Left renal pelvis (tissue), 4 donors: Measurements from ENCODE around the gene KRTAP1-5. TPM values are rescaled to one million over a fixed set of nuclear protein-coding genes. Genes with fewer than 3 reads are reported as not detected.
"Not testable (repeated sequence)": the region's sequence is repeated elsewhere in the genome, so short reads cannot be mapped to it uniquely, and the experiment has no call there.

ENCODE experiments used
- DNase-seq, 4 donors: peaks; one replicate each; pipeline ENCODE4 v3.0.0-alpha.2; 2013; ENCODE audit warnings: low read depth in 4 of 4, low spot score in 3 of 4
- polyA plus RNA-seq, 4 donors: library from polyadenylated mRNA; unstranded; fragments of 120-200 nt; gene quantifications; one replicate each; pipeline ENCODE4 v1.2.1, GENCODE V29; 2013; ENCODE audit not compliant: insufficient read length in 4 of 4

KRTAP1-5 gene, protein sequence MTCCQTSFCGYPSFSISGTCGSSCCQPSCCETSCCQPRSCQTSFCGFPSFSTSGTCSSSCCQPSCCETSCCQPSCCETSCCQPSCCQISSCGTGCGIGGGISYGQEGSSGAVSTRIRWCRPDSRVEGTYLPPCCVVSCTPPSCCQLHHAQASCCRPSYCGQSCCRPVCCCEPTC
- not detected for polyA plus RNA-seq

DNA sequence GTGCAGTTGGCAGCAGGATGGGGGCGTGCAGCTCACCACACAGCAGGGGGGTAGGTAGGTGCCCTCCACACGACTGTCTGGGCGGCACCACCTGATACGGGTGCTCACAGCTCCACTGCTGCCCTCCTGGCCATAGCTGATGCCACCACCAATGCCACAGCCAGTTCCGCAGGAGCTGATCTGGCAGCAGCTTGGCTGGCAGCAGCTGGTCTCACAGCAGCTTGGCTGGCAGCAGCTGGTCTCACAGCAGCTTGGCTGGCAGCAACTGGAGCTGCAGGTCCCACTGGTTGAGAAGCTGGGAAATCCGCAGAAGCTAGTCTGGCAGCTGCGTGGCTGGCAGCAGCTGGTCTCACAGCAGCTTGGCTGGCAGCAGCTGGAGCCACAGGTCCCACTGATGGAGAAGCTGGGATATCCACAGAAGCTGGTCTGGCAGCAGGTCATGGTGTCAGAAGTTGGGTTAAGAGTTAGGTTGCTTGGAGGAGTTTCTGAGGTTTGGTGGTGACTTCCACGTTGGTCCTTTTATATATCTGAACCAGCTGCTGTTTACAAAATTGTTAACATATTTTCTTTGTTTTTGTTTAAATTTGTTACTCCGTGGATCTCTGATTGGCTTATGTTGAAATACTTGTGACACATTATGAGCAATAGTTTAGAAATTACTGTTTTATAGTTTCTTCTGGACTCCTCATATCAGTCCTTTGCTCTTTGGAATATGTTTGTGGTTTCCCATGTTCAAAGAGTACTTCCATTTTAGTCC is at the start of gene KRTAP1-5:
Gene KRTAP1-5 (minus strand): TSS at position 494 of the 757 bp plus-strand sequence. CDS start 53 bp downstream, at position 441.
- no peak for DNase-seq

DNA sequence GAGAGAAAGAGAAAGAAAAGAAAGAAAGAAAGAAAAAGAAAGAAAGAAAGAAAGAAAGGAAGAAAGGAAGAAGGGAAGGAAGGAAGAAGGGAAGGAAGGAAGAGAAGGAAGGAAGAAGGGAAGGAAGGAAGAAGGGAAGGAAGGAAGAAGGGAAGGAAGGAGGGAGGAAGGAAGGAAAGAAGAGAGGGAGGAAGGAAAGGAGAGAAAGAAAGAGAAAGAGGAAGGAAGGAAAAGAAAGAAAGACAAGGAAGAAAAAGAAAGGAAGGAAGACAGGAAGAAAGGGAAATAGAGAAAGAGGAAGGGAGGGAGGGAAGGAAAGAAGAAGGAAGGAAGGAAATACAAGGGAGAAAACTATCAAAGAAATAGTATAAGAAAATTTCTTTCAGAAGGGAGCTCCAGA is 49.8 kb upstream of the KRTAP1-5 start:
- DNase-seq = no peak

DNA sequence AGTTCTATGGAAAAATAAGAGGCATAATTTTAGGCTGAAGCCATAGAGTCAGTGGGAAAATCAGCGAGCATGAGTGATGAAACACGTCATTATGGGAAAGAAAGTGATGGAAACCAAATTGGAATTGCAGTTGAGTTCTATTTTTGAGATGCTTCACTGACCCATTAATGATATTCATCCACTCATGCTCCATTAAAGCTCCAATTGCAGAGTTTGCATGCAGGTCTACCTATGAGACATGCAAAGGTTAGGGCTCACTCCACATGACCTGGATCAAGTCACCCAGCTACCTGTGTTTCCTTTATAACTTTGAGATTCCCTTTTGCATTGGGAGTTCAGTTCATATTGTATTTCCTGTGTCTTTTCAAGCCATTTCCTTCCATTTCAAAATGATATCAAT is 46.7 kb upstream of the KRTAP1-5 start:
- DNase-seq = no peak

DNA sequence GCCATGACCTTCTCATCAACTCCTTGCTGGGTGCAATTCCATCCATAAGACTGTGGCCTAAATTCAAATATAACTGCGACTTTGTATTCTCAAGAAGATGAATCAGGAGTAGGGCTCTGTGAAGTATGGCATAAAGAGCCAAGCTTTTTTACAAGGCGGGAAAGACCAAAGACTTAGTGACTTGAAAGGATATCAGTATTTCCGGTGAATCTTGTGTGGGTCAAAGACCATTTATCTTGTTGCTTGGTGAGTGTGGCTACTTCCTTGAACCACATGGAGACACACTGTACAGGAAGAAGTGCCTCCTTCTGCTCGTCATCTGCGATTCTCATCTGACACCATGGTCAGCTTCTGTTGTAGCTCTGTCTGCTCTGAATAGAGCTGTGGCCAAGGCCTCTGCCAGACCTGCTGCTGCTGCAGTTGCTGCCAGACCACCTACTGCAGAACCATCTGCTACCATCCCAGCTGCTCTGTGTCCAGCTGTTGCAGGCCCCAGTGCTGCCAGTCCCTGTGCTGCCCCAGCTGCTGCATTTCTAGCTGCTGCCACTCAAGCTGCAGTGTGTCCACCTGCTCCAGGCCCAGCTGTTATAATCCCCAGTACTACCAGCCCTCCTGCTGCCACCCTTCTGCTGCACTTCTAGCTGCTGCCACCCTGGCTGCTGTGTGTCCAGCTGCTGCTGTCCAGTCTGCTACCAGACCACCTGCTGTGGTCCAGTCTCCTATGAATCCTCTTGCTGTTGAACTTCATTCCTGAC is 44.8 kb upstream of the KRTAP1-5 start:
- DNase-seq = no peak

DNA sequence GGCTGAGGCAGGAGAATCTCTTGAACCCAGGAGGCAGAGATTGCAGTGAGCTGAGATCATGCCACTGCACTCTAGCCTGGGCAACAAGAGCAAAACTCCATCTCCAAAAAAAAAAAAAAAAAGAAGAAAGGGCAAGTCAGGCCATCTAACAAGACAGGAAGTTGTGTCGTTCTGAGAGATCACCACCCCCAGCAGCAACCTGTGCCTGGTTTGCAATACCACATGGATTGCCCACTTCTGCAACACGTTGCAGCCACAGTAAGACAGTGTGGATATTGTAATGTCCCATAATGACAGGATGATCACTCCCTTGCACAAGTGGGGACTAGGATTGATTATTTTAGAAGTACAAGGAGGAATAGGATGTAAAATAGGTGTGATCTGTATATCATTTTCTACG is 42.0 kb upstream of the KRTAP1-5 start:
- no peak for DNase-seq

DNA sequence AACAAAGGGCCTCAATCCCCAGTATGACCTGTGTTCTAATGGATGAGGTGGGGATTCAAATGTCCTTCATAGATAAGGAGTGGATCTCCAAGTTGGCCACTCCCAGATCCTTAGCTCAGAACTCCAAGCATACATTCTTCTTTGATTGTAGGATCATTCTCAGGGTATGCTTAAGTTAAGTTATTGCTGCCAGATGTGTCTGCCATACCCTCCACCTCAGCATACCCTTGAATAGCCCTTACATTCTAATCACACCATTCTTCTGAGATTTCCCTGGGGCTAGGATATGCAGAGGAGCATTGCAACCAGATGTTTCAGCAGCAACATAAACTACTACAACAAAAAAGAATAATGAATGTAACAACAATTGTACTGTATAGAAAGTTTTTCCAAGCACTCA is 40.3 kb upstream of the KRTAP1-5 start:
- no peak for DNase-seq

DNA sequence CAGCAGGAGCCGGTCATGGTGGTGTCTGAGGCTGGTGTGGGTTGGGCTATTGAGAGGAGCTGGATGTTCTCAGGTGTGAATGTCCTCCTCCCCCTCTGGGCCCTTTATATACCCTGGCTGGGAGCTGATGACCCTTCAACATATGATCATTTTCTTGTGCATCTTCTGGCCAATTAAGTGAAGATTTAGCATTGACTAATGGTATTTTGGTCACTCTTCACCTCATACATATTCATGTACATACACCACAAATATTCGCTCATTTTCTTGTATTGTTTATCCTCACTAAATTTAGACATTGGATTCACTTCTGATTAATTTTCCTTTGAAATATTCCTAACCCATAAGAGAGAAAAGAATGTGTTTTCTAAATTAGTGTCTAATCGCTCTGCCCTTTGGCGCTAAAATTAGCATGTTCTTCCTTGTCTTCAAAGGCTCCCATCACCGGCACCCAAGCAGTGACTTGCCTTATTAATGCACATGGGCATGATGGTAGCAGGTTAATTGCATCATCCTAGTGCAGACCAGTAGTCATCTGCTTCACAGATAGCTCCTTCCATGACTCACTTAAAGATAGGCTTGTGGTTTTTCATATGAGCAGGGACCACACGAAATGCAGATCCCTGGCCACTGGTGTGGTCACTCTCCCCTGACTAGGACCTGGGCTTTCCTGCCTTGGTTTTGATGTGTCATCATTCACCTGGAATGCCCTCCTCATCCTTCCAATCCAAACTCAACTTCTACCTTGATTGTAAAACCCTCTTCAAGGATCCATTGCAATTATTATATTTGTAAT is 39.0 kb upstream of the KRTAP1-5 start, which contains the start of gene KRTAP2-4:
Gene KRTAP2-4 (minus strand): TSS at position 51 of the 796 bp plus-strand sequence. CDS start 34 bp downstream, at position 17.
- DNase-seq = no peak

DNA sequence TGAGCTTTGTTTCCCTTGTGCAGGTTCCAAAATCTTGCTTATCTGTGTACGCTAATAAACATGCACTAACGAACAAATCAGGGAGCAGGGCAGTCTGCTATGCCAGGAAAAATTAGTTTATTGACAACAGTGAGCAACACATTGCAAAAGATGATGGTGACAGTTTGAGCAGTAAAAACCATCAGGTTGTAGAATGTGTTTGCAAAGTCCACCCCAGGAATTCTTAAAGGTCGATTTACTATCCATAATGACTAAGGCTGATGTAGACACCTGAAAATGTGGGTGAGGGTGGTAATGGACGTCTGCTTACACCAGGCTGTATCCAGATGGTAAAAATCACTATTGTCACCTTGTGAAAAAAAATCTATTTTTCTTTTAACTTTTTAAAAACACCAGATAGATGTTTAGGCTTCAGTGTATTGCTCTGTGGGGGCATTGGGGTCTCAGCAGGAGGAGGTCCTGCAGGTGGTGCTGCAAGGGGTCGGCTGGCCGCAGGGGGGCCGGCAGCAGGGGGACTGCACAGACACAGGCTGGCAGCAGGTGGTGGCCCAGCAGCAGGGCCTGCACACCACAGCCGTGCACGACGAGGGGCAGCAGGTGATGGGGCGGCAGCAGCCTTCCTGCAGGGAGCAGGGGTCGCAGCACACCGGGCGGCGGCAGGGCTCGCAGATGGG is 38.1 kb upstream of the KRTAP1-5 start:
- not testable (repeated sequence) for DNase-seq

DNA sequence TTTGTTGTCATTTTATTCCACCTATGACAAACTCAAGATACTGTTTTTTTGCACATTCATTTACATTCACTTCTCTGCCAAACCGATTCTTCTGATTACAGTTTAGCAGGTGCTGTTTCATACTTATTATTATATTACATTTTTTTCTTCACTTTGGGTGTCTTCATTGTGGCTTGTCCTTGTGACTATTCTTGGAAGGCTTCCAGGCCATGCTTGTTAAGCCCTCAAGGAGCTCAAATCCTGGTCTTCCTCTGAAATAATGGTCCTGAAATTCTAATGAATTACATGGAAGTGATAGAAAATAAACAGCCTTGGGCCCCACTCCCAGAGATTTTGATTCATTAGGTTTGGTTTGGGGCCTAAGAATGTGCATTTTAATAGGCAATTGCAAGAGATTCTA is 37.3 kb upstream of the KRTAP1-5 start:
- DNase-seq = no peak

DNA sequence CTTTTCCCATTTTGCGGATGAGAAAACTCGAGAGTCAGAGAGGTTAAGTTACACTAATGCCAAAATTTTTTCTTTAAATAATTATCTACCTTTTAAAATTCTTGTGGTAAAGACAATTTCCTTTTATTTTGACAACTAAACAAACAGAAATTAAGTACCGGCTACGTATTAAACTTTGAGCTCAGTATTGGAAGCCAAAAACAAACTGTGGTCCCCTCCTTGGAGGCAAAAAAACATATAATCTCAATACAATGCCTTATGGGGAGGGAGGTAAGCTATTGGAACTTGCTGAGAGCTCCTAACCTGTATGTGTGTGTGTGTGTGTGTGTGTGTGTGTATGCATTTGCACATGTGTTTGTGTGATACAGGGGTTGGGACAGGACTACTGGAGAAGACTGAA is 36.4 kb upstream of the KRTAP1-5 start:
- no peak for DNase-seq

DNA sequence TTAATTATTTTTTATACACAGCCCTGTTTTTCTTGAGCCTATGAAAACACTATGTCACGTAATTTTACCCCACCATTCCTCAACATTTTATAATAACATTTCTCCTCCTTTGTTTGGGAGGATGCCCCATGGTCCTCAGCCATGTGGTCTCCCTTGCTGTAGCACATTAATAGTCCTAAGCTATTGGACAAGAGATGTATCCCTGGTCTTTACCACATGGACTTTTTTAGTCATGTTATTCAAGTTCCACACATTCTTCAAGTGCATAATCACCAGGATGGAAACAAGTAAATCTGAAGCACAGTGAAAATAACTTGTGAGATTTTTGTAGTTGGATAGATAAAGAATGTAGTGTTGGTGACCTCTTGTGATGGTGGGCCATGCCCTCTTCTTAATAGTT is 35.0 kb upstream of the KRTAP1-5 start:
- DNase-seq = no peak

DNA sequence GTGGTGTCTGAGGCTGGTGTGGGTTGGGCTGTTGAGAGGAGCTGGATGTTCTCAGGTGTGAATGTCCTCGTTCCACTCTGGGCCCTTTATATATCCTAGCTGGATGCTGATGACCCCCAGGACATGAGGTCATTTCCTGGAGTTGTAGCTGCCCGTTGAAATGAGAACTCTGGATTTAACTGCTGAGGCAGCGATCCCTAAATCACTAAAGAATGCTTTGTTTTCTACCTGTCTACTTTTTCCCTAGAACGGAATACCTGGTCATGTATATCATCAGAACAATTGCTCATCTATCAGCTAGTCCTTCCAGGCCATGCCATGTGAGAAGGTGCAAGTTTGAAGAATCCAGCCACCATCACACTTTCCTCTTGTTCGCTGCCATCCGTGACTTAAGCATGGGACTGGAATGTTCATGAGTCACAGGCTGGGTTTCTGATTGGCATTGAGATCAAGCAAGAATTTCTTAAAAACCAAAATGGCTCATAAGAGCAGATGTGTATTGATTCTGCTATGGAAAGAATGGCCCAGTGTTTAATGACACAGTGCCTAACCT is 33.1 kb upstream of the KRTAP1-5 start, which contains the start of gene KRTAP2-3:
Gene KRTAP2-3 (minus strand): TSS at position 63 of the 553 bp plus-strand sequence. CDS start 64 bp downstream, outside the sequence.
- no peak for DNase-seq

DNA sequence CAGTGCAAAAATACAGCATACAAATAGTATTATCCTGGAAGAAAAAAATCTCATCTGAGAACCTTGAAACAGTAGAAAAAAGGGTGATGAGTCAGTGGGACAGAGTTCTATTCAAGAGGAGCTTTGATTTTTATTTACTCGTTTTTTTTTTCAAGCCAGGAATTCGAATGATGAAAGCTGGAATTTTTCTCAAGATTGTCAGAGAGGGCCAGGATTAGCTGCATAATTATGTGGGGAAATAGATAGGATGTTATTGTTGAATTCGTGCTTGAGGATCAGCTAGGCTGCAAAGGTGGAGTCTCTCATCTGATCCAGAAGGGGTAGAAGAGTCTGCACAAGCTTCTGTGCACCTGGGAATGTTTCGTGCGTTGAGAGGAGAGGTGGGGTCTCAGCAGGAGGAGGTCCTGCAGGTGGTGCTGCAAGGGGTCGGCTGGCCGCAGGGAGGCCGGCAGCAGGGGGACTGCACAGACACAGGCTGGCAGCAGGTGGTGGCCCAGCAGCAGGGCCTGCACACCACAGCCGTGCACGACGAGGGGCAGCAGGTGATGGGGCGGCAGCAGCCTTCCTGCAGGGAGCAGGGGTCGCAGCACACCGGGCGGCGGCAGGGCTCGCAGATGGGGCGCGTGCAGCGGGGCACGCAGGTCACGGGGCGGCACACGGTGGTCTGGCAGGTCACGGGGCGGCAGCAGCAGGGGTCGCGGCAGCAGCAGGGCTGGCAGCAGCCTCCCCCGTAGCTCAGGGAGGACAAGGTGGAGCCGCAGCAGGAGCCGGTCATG is 32.5 kb upstream of the KRTAP1-5 start:
- DNase-seq = not testable (repeated sequence)

DNA sequence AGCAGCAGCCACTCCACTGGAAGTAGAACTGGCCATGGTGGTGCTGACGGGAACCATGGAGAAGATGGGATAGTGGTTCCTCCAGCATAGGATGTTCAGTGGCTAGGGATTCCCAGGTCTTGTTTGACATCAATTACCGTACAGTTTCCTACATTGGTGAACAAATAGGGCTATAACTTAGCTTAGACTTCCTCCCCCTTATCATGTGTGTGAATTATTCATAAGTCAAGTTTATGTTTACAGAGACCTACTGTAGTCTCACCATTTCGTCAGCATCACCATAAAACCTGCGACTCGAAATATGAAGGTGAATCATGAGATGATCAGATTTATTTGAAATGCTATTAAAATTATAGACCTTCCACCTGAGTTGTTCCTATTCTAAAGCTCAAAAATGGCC is 31.7 kb upstream of the KRTAP1-5 start:
- no peak for DNase-seq

DNA sequence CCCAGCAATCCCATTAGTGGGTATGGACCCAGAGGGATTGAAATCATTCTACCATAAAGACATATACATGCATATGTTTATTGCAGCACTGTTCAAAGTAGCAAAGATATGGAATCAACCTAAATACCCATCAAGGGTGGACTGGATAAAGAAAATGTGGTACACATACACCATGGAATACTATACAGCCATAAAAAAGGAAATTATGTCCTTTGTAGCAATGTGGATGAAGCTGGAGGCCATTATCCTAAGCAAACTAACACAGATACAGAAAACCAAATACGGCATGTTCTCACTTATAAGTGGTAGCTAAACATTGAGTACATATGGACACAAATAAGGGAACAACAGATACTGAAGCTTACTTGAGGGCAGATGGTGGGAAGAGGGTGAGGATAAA is 30.5 kb upstream of the KRTAP1-5 start:
- no peak for DNase-seq

DNA sequence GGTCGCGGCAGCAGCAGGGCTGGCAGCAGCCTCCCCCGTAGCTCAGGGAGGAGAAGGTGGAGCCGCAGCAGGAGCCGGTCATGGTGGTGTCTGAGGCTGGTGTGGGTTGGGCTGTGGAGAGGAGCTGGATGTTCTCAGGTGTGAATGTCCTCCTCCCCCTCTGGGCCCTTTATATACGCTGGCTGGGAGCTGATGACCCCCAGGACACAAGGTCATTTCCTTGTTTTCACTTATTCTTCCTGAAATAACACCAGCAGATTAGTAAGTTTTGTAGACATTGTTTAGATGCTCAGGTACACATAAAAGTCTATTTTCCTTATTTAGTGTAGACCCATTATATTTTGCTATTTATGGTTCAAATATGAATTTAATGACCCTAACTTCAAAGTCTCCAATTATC is 28.1 kb upstream of the KRTAP1-5 start, which contains the start of gene KRTAP2-2:
Gene KRTAP2-2 (minus strand): TSS at position 101 of the 400 bp plus-strand sequence. CDS start 19 bp downstream, at position 82.
- not testable (repeated sequence) for DNase-seq

DNA sequence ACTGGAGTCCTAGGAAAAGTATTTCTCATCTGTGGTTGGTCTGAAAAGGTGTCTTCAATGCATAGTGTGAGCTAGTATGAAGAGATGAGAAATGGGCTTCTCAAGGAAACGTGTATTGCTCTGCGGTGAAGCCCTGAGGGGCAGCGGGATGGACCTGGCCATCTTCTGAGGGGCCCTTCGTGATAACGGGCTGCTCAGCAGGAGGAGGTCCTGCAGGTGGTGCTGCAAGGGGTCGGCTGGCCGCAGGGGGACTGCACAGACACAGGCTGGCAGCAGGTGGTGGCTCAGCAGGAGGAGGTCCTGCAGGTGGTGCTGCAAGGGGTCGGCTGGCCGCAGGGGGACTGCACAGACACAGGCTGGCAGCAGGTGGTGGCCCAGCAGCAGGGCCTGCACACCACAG is 27.5 kb upstream of the KRTAP1-5 start:
- not testable (repeated sequence) for DNase-seq

DNA sequence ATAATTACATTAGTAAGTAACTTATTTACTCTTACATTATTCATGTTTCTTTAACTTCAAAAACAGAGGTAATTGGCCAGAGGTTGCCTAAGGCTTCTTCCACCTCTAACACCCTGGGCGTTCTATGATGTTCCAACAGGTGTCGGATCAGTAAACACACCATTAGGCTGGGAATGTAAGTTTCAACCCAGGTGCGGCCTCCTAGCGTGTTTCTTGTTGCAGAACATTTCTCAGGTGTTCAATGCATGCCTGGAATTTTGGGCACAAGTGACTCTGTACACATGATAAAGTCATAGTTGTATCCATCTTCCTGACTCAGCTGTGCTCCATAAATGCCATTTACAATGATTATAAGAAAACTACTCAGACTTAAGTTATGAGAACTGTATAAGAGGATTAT is 27.0 kb upstream of the KRTAP1-5 start:
- DNase-seq = peak in 1 of 4 donors; percentile 21

DNA sequence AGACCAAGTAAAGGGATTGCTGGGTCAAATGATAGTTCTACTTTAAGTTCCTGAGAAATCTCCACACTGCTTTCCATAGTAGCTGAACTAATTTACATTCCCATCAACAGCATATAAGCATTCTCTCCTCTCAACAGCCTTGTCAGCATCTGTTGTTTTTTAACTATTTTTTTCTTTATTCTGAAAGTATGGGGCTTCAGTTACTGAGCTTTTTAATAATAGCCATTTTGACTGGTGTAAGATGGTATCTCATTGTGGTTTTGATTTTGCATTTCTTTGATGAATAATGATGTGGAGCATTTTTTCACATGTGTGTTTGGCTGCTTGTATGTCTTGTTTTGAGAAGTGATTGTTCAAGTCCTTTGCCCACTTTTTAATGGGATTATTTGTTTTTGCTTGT is 25.6 kb upstream of the KRTAP1-5 start:
- DNase-seq = no peak
